ENCODE measurements around the gene SCN2A.

- no peak for TF ChIP-seq POLR2AphosphoS5 (IDR thresholded peaks at IDR 0.05; ENCODE audit: low read length)
- TF ChIP-seq ZNF687 (IDR thresholded peaks at IDR 0.05) = no peak
- no peak for TF ChIP-seq SIN3A (IDR thresholded peaks at IDR 0.05; ENCODE audit: low read depth, low read length)
- TF ChIP-seq NFYA (IDR thresholded peaks at IDR 0.05; ENCODE audit: borderline replicate concordance, low read depth, low read length) = no peak
- TF ChIP-seq CEBPB (IDR thresholded peaks at IDR 0.05; ENCODE audit: borderline replicate concordance in 1 of 2, low read depth in 2 of 2, low read length in 2 of 2) = no peak
- TF ChIP-seq SPI1 (IDR thresholded peaks at IDR 0.05; ENCODE audit: borderline replicate concordance, insufficient read depth, low read depth, low read length) = no peak
Measured at GRCh38 chr2:165371356-165371755, 132.1 kb downstream of the SCN2A start.
